Left lobe of liver (tissue), 2 donors: Measurements from ENCODE around the gene PLEKHA6. TPM values are rescaled to one million over a fixed set of nuclear protein-coding genes. Genes with fewer than 3 reads are reported as not detected.

Experiments
- ATAC-seq: fragments of 200-7000 bp; cut with Tn5 transposase; one replicate; pipeline ENCODE4 v1.9.1; 2020; ENCODE audit warnings: mild to moderate bottlenecking, moderate library complexity
- DNase-seq: peaks from one replicate; pipeline ENCODE4 v3.0.0-alpha.2; 2020; ENCODE audit warnings: low spot score
- total RNA-seq: library from RNA; stranded (reverse); gene quantifications from one replicate; pipeline ENCODE4 v1.2.1, GENCODE V29; 2021
- donor health status: DM: no; HTN: no; CAD: no; lungs with moderate emphysema.
- donor health status: DM: no; HTN: yes; CAD: no.

PLEKHA6 gene
- total RNA-seq, 1 donor from 2014 or later = 28.8 TPM

DNA sequence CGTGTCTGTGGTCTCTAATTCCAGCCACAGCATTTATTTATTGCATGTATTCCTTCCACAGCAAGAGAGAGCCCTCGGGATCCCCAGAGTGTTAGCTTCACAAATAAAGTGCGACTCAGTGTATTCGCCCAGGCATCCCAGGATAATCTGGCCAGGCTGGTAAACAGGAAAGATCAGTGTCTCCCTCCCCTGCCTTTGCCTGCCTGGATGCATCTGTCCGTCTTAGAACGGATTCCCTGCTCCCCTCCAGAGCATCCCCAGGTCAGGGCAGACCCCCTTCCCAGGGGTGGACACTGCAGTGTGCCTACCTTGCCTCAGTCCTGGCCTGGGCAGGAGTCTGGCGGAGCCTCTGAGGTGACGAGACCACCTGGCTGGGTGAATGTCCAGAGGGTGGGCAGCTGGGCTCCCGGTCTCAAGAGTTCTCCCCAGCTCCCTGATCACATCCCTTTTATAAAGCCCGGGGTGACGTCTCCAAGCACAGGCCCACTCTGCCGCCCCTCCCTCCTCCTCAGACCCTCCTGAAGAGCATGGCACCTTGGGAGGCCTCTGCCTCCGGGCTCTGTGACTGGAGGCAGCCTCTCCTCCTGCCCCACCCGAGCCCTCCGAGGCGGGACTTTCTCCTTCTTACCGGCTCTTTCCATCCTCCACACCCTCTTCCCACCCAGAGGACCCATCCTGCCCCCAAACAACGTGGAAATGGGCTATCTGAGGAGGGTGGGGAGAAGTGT lies 163.5 kb downstream of the PLEKHA6 start, which contains the start of gene KISS1:
Gene KISS1, minus strand, starts transcription at position 424 of the 728 bp plus-strand sequence. CDS start 3,615 bp downstream, outside the sequence.
- DNase-seq (no peak), ATAC-seq (peak; percentile 54)

- no peak for ATAC-seq
- DNase-seq = no peak
Measured at GRCh38 chr1:204194771-204195170, 165.0 kb downstream of the PLEKHA6 start.

DNA sequence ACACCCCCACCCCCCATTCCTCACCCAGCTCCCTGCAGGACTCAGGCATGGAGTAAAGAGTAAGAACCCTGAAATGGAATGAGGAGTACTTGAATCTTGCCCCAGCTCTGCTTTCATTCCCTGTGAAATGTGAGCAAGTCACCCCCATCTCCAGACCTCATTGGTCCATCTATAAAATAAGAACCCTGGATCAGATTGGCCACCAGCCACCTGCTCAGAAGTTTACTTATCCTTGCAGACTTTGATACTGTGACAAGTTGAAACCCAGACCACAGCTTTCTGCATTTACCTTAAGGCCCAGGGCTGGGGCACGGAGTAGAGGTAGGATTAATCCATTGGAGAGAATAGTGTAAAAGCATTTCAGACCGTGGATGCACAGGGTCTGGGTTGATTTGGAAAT lies 165.6 kb downstream of the PLEKHA6 start:
- ATAC-seq = no peak
- DNase-seq = no peak

DNA sequence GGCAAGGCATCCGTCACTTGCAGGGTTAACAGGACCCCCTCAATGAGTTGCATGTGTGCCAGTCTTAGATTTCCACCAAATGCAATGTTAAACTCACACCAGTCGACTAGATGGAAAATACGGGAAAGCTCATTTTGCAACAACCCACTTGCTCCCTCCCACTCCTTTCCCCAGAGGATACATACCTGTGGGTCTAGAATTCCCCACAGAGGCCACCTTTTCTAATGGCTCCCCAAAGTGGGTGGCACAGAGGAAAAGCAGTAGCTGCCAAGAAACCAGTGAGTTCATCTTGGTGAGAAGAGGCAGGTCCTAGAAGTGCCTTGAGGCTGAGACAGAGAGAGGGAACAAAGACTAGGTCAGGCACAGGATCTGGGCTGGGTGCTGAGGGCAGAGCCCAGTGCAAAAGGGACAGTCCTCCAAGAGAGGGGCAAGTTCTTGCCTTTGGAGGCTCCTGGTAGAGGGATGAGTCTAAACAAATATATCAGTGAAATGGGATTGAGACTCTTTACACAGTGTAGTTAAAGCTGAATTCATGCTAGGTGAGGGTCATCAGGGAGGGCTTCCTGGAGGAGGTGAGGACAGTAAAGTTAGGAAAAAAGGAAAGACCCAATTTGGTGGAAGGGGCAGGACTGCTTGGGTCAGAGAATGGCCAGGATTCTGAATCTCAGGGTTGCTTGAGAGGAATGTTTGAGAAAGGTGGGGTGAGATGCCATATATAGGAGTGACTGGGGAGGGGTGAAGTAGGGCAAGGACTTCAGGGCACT lies 167.0 kb downstream of the PLEKHA6 start:
- no peak for DNase-seq
- no peak for ATAC-seq

- no peak for DNase-seq
- ATAC-seq = no peak
Measured at GRCh38 chr1:204192046-204192445, 167.7 kb downstream of the PLEKHA6 start.

DNA sequence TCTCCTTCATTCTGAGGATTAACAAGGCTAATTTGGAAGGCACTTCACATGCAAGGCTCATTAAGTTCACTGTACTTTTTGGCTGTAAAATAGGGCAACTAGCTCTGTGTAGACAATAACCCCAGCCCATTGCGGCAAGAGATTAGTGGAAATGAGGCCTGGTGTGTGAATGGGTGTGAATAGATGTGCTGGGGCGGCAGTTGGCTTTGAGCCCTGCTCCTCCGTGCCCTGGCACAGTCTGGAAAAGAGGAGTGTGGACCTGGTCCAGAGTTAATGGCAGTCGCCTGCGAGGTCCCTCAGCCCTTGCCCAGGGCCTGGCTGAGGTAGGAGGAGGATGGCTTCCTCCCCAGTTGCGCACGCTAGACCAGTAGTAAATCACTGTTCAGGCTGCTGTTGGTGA lies 168.3 kb downstream of the PLEKHA6 start:
- DNase-seq (no peak), ATAC-seq (no peak)

GRCh38 chr1:204190212-204191211 lies 169.2 kb downstream of the PLEKHA6 start:
- DNase-seq = no peak
- ATAC-seq = peak; percentile 62

GRCh38 chr1:204188959-204189639 lies 170.6 kb downstream of the PLEKHA6 start:
- ATAC-seq (no peak), DNase-seq (no peak)

DNA sequence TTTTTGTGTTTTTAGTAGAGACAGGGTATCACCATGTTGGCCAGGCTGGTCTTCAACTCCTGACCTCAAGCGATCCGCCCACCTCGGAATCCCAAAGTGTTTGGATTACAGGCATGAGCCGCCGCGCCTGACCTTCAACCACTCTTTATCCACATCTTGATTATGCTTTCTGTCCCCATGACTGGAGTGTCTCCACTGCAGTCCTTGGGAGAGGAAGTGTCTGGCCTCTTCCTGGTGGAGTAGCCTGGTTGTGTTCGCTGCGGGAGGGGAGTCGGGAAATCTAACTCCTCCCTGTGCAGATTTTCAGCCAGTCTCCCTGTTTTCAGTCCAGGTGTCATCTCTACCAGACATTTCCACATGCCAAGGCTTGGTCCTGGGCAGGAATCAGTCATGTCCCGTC lies 173.1 kb downstream of the PLEKHA6 start:
- no peak for DNase-seq
- no peak for ATAC-seq

- DNase-seq (no peak), ATAC-seq (no peak)
Measured at GRCh38 chr1:204181116-204181515, 178.6 kb downstream of the PLEKHA6 start.

GRCh38 chr1:204180133-204180532 lies 179.6 kb downstream of the PLEKHA6 start:
- no peak for ATAC-seq
- no peak for DNase-seq

GRCh38 chr1:204178487-204179281 lies 181.0 kb downstream of the PLEKHA6 start:
- no peak for ATAC-seq
- no peak for DNase-seq

DNA sequence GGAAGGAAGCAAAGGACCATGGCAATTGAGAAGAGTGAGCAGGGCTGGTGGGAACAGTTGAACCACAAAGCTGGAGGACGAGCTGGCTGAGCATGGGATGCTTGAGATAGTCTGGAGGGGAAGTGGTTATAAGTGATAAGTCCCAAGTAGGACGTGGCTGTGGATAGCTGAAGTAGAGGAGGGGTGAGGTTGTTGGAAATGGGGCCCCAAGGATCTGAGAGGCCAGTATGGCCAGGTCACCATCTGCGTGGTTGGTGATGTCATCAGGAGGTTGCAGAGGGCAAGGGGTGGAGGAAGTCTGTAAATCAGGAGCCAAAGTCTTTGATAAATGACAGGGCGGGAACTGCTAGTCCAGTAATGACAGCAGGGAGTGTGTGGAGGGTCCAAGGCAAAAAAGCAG lies 182.6 kb downstream of the PLEKHA6 start:
- no peak for ATAC-seq
- no peak for DNase-seq

- ATAC-seq (no peak), DNase-seq (no peak)
Measured at GRCh38 chr1:204176049-204176448, 183.7 kb downstream of the PLEKHA6 start.

DNA sequence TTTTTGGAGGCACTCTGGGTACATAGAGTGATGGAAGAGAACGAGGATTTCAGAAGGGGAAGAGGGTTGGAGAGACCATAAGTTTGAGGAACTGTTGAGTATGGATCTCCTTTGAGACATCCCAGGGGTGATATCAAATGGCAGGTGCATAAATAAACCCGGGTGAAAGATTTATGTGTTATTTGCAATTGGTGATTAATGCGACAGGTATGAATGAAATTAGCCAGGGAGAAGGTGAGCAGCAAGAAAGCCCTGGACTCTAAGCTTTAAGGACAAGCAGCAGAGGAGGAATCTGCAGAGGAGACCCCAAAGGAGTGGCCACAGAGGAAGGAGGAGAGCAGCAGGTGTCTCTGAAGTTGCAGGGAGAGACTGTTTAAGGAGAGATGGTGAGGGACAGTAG lies 184.8 kb downstream of the PLEKHA6 start:
- no peak for ATAC-seq
- DNase-seq = no peak

- no peak for DNase-seq
- ATAC-seq = no peak
Measured at GRCh38 chr1:204172404-204173029, 187.2 kb downstream of the PLEKHA6 start.

- no peak for DNase-seq
- ATAC-seq = peak; percentile 21
Measured at GRCh38 chr1:204171751-204172178, 188.0 kb downstream of the PLEKHA6 start.

GRCh38 chr1:204170494-204171155 lies 189.1 kb downstream of the PLEKHA6 start:
- DNase-seq = no peak
- peak; percentile 84 for ATAC-seq

DNA sequence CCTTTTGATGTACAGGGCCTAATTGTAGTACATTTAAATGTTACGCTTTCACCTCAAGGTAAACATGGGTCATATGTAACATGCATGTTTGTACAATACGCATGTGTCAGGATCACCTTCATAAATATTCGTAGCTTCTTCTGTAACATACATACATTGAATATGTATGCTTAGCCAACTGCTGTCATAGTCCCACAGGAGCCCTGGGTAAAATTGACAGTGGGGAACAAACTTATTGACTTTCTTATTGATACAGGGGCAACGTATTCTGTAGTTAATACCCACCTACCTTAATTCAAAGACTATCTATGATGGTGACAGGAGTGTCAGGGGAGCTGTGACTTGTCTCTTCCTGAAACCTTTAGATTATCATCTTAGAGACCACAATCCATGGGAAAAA lies 189.9 kb downstream of the PLEKHA6 start:
- no peak for ATAC-seq
- DNase-seq = no peak
